Vagina (tissue), 2 donors: ENCODE results near the gene GAS7. TPM values are rescaled to one million over a fixed set of nuclear protein-coding genes. Genes with fewer than 3 reads are reported as not detected.

ENCODE experiments used
- DNase-seq, 2 donors: peaks; one replicate each; pipeline ENCODE4 v3.0.0-alpha.2; 2017; ENCODE audit errors: extremely low spot score in 2 of 2
- H3K27ac ChIP-seq: fragments of 200-600 bp; sonication (generic); one replicate; pipeline ENCODE4 v1.5.1; 2019
- H3K27me3 ChIP-seq: fragments of 200-600 bp; sonication (generic); one replicate; pipeline ENCODE4 v1.5.1; 2019
- H3K36me3 ChIP-seq, 2 donors: fragments of 200-600 bp; sonication (generic); one replicate each; pipeline ENCODE4 v1.5.1; 2017 to 2019
- H3K4me1 ChIP-seq: fragments of 200-600 bp; sonication (generic); one replicate; pipeline ENCODE4 v1.5.1; 2019
- H3K4me3 ChIP-seq, 2 donors: fragments of 200-600 bp; sonication (generic); 1 replicate in 1 of 2; 2 replicates in 1 of 2; pipeline ENCODE4 v1.5.1; 2016 to 2019
- H3K9me3 ChIP-seq: fragments of 200-600 bp; sonication (generic); one replicate; pipeline ENCODE4 v1.5.1; 2019
- POLR2A ChIP-seq, 2 donors: fragments of 450-650 bp; IDR thresholded peaks; one replicate each; pipeline ENCODE4 v1.6.1; 2017; ENCODE audit warnings: antibody characterized with exemption in 2 of 2, mild to moderate bottlenecking in 2 of 2, moderate library complexity in 2 of 2
- POLR2AphosphoS5 ChIP-seq, 2 donors: sonication (generic); formaldehyde crosslinking; IDR thresholded peaks; one replicate each; pipeline ENCODE4 v1.9.0; 2017; ENCODE audit warnings: antibody characterized with exemption in 2 of 2, mild to moderate bottlenecking in 2 of 2, low read depth in 1 of 2; ENCODE audit not compliant: insufficient read depth in 1 of 2
- intact Hi-C: fragments of 100-400 bp; cut with DNase I; formaldehyde crosslinking; loops from one replicate; pipeline ENCODE4 v1.15.1; 2023
- total RNA-seq: library from RNA; depleted of rRNA; stranded (reverse); fragments of >200 nt; gene quantifications from one replicate; pipeline ENCODE4 v1.2.3, GENCODE V29; 2016
- TF ChIP-seq, protein P1 (sequence below), 3 experiments: fragments of 450-650 bp in 2 of 3; fragments of 200-600 bp in 1 of 3; sonication (generic) in 1 of 3; IDR thresholded peaks; one replicate each; pipeline ENCODE4 v1.5.1; 2017 to 2019; ENCODE audit warnings: antibody characterized with exemption in 3 of 3, mild to moderate bottlenecking in 2 of 3, moderate library complexity in 2 of 3

Gene GAS7
- total RNA-seq, 1 donor from 2014 or later: 47.1 TPM

DNA sequence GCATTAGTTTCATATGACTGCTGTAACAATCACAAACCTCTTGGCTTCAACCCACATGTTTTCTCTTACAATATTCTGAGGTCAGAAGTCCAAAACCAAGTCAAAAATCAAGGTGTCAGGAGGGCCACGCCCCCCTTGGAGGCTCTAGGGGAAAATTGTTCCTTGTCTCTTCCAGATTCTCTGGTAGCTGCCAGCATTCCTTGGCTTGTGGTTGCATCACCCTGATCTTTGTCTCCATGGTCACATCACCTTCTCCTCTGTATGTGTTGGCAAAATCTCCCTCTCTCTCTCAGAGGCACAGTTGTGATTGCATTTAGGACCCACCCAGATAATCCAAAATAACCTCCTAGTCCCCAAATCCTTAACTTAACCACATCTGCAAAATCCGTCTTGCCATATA, 105.8 kb downstream of the GAS7 start:
- intact Hi-C loops: no loop called here
- Histone ChIP-seq H3K9me3 (no peaks in the 10 kb centered on the region), H3K36me3 (no peaks in the 10 kb centered on the region), H3K27ac (no peak overlapping the region), H3K4me3 (no peak overlapping the region), H3K27me3 (no peaks in the 10 kb centered on the region), H3K4me1 (peaks cover 51% of the 10 kb centered on the region)
- DNase-seq: no peak
- no peak for TF ChIP-seq POLR2AphosphoS5 (IDR thresholded peaks at IDR 0.05; ENCODE audit: insufficient read depth in 1 of 2, low read depth in 1 of 2)
- TF ChIP-seq, protein P1, sequence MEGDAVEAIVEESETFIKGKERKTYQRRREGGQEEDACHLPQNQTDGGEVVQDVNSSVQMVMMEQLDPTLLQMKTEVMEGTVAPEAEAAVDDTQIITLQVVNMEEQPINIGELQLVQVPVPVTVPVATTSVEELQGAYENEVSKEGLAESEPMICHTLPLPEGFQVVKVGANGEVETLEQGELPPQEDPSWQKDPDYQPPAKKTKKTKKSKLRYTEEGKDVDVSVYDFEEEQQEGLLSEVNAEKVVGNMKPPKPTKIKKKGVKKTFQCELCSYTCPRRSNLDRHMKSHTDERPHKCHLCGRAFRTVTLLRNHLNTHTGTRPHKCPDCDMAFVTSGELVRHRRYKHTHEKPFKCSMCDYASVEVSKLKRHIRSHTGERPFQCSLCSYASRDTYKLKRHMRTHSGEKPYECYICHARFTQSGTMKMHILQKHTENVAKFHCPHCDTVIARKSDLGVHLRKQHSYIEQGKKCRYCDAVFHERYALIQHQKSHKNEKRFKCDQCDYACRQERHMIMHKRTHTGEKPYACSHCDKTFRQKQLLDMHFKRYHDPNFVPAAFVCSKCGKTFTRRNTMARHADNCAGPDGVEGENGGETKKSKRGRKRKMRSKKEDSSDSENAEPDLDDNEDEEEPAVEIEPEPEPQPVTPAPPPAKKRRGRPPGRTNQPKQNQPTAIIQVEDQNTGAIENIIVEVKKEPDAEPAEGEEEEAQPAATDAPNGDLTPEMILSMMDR (IDR thresholded peaks at IDR 0.05): no peak
- no peak for TF ChIP-seq POLR2A (IDR thresholded peaks at IDR 0.05)

DNA sequence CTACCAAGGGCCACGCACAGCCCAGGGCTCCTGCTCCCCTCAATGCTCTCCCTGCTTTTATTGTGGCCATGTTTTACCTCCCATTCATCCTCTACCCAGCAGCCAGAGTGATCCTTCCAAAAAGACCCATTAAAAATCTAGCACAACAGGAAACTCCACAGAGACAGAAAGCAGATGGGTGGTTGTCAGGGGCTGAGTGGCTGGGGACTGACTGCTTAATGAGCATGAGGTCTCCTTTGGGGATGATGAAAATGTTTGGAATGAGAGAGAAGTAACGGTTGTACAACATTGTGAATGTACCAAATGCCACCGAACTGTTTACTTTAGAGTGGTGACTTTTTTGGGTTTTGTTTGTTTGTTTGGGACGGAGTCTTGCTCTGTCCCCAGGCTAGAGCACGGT, 107.4 kb downstream of the GAS7 start:
- Histone ChIP-seq H3K4me1 (peaks cover 51% of the 10 kb centered on the region), H3K9me3 (no peaks in the 10 kb centered on the region), H3K4me3 (no peak overlapping the region), H3K27ac (peak overlapping the region; percentile 8), H3K27me3 (no peaks in the 10 kb centered on the region), H3K36me3 (no peaks in the 10 kb centered on the region)
- TF ChIP-seq POLR2A (IDR thresholded peaks at IDR 0.05) (no peak), POLR2AphosphoS5 (IDR thresholded peaks at IDR 0.05; ENCODE audit: insufficient read depth in 1 of 2, low read depth in 1 of 2) (no peak)
- TF ChIP-seq, protein P1 (IDR thresholded peaks at IDR 0.05): no peak
- no peak for DNase-seq
- intact Hi-C loops: no loop called here

DNA sequence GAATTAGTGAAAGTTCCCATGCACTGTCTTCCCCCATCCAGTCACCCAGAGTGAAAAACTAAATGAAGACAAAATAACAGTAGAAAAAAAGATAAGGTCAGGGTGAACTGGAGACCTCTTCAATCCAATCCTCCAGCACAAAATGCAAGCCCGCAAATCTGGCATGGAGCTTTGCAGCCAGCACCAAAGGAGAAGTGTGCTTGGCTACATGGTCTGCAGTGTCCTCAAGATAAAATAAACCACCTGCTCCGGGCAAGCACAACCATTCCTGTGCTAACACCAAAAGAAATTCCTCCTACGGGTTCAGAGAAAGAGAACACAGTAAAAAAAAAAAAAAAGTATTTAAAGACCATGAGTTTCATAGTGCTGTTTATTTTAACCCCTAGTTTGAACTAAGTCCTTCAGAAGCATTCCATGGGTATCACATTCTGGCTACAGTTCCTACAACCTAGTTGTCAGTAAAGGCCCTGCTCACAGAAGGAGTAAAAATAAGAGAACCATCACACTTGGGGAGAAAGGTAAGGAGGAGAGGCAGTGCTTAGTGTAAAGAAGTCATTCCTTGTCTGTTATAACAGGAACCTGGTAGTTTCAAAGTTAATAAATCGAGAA, 109.1 kb downstream of the GAS7 start:
- Histone ChIP-seq H3K4me1 (peaks cover 53% of the 10 kb centered on the region), H3K4me3 (no peak overlapping the region), H3K9me3 (no peaks in the 10 kb centered on the region), H3K27me3 (no peaks in the 10 kb centered on the region), H3K27ac (peak overlapping the region; percentile 13), H3K36me3 (no peaks in the 10 kb centered on the region)
- no peak for DNase-seq
- TF ChIP-seq POLR2A (IDR thresholded peaks at IDR 0.05) (no peak), POLR2AphosphoS5 (IDR thresholded peaks at IDR 0.05; ENCODE audit: insufficient read depth in 1 of 2, low read depth in 1 of 2) (no peak)
- TF ChIP-seq, protein P1 (IDR thresholded peaks at IDR 0.05): no peak
- intact Hi-C loops: no loop called here

DNA sequence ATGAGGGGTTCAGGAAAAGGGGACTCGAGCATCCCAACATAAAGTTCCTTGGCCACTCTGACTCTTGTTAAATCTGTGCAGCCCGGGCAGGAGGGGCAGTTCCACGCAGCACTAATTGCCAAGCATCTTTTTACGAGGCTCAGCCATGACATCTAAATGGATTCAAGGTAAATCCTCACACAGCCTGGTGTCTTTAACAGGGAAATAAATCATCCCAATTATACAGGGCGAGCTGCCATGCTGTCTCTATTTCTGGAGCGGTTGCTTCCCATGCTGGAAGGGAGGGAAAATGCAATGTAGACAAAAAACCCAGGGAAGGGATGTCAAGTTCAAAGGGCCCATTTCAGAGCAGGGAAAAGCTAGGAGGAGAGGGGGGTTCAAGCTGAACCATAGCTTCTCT, 110.0 kb downstream of the GAS7 start:
- intact Hi-C loops: no loop called here
- H3K4me1 ChIP-seq: peaks cover 53% of the 10 kb centered on the region
- no peaks in the 10 kb centered on the region for H3K27me3 ChIP-seq
- no peaks in the 10 kb centered on the region for H3K36me3 ChIP-seq
- TF ChIP-seq POLR2A (IDR thresholded peaks at IDR 0.05) (no peak), POLR2AphosphoS5 (IDR thresholded peaks at IDR 0.05; ENCODE audit: insufficient read depth in 1 of 2, low read depth in 1 of 2) (peak in 1 of 2 donors; percentile 67)
- no peaks in the 10 kb centered on the region for H3K9me3 ChIP-seq
- peak overlapping the region; percentile 13 for H3K27ac ChIP-seq
- no peak for DNase-seq
- no peak overlapping the region for H3K4me3 ChIP-seq

DNA sequence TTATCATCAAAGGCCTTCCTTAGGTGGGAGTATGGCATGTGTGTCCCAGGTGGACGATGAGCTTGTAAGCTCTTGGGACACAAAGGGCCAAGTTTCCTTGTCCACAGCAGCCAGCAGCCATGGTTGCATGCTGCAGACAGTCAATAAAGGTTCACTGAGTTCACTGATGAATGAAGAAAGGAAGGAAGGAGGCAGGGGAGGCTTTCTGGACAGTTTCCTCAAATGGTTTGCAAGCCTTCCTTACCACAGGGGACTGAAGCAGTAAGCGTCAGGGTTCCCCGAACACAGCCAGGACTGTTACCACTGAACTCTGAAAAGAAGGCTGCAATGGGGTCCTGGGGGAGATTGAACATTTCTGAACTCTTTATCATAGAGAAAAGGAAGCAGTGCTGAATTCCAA, 111.1 kb downstream of the GAS7 start:
- no peaks in the 10 kb centered on the region for H3K9me3 ChIP-seq
- H3K4me3 ChIP-seq: no peak overlapping the region
- no peaks in the 10 kb centered on the region for H3K27me3 ChIP-seq
- H3K4me1 ChIP-seq: peaks cover 53% of the 10 kb centered on the region
- H3K36me3 ChIP-seq: no peaks in the 10 kb centered on the region
- H3K27ac ChIP-seq: no peak overlapping the region
- intact Hi-C loops: no loop called here
- TF ChIP-seq POLR2AphosphoS5 (IDR thresholded peaks at IDR 0.05; ENCODE audit: insufficient read depth in 1 of 2, low read depth in 1 of 2) (no peak), POLR2A (IDR thresholded peaks at IDR 0.05) (no peak)
- TF ChIP-seq, protein P1 (IDR thresholded peaks at IDR 0.05): no peak
- DNase-seq: no peak
